Hindlimb muscle (tissue), 1 donor: ENCODE data around the gene TBXAS1. TPM values are rescaled to one million over a fixed set of nuclear protein-coding genes. Genes with fewer than 3 reads are reported as not detected.

Experiments used
- DNase-seq: peaks from one replicate; pipeline ENCODE4 v3.0.0-alpha.2; 2013
- polyA plus RNA-seq: library from polyadenylated mRNA; unstranded; fragments of 120-200 nt; gene quantifications from one replicate; pipeline ENCODE4 v1.2.1, GENCODE V29; 2013; ENCODE audit not compliant: insufficient read length

TBXAS1 gene
- polyA plus RNA-seq, 1 donor = 6.4 TPM

DNA sequence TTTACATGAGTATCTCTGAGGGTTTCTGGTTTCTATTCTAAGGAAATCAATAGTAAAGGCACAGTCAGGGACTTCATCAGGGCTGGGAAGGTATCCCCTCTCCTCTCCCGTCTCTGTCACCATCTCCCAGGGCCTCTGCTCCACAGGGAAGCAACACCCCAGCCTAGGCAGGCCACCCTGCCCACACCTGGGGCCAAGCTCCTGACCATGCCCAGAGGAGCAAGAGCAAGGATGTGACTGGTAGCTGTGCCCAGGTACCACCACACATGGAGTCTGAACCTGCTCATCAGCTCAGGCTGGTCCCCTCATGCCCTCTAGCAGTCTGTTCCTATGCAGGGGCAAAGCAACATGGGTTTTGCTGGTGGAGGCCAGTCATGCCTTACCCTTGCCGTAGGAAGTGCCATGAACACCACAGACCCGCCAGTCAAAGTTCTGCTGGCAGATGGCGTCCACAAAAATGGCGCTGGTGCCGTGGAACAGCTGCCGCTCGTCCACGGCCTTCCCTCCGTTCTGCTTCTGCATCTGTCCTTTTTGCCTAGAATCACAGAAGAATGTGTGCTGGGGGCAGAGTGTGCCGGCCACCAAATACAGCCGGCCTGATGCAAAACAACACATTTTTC lies 196.9 kb downstream of the TBXAS1 start:
- no peak for DNase-seq

- no peak for DNase-seq
Measured at GRCh38 chr7:140026935-140027334, 197.9 kb downstream of the TBXAS1 start.

DNA sequence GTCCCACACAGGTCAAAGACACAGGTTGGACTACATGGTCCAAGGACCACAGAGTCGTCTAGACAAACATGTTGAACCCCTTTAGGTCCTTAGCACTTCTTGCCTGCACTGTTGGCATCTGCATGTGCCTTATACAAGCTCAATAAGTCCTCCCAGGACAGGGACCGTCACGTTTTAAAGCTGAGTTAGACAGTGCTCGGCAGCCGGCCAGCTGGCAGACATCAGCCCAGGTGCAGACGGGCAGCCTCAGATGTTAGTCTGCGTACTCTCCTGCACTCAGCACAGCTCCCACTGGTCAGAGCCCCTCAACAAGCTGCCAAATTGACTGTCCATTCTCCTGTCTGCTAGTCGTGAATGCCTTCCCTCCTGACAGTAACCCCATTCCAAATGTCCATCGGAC lies 198.8 kb downstream of the TBXAS1 start:
- no peak for DNase-seq

- DNase-seq = no peak
Measured at GRCh38 chr7:140028311-140028710, 199.2 kb downstream of the TBXAS1 start.

DNA sequence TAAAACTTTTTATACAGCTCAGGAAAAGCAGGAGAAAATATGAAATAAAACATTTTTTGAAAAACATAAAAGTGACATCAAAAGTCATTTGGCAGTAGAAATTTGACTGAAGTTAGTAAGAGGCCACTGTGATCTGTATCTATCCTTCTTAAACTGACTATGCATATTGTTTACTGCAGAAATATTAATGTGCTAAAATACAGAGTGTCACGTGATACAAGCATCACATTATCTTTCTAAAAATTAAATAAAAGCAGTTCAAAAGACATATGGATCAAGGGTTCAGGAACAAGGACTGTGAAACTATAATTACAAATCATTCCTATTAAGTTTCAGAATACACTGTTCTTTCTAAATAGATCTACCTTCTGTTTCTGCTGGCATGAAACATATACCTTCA lies 200.0 kb downstream of the TBXAS1 start:
- no peak for DNase-seq

- DNase-seq = no peak
Measured at GRCh38 chr7:140031364-140031763, 202.3 kb downstream of the TBXAS1 start.

- DNase-seq = no peak
Measured at GRCh38 chr7:140033036-140033435, 204.0 kb downstream of the TBXAS1 start.

DNA sequence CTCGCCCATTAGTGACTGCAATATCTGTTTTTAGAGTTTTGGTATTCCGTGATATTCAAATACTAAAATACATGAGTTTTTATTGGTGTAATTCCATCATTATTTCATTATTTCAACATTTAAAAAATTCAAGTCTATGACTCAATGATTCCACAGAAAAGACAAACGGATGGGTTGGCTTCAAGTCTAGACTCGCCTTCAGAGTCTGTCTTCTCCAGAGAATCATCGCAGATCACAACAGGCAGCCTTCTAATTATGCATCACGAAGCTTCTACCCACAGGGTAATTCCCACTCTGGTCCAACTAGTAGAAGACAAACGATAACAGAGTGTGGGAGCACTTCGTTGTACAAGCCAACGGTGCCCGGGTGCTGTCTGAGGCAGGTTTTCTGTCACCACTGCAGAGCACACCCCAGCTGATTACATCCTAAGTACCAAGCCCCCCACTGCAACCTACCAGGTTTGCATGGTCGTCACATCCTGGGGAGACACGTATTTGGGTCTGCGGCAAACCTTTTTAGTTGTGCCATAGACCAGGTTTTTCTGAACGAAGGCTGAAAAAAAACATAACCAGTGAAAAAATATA lies 204.8 kb downstream of the TBXAS1 start:
- no peak for DNase-seq

- DNase-seq = no peak
Measured at GRCh38 chr7:140034421-140034820, 205.4 kb downstream of the TBXAS1 start.

DNA sequence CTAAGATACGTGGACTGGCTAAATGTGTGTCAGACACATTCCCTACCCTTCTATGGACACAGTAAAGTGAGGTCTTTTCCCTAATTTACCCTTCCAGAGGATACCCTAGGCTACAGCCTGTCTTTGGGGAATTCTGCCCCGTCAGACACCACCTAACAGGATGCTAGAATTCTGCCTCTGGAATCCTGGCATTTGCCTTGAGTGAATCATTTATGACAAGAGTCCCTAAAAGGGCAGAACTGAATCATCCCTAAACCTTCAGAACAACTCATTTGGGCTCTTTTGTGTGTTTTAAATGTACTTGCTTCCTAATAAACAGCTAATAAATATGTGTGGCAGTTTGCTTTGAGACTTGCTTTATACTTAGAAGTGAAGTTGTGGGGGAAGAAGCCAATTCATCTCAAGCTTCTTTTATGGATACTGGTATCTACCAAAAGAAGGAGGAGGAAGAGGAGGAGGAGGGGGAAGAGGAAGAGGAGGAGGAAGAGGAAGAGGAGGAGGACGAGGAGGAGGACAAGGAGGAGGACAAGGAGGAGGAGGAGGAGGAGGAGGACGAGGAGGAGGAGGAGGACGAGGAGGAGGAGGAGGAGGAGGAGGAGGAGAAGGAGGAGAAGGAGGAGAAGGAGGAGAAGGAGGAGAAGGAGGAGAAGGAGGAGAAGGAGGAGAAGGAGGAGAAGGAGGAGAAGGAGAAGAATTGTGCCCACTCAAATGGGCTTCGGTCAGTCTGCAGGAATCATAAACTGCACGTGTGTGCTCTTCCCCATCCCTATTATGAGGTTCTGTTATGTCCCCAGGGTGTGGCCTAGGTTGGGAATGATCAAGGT lies 206.5 kb downstream of the TBXAS1 start:
- DNase-seq = no peak

DNA sequence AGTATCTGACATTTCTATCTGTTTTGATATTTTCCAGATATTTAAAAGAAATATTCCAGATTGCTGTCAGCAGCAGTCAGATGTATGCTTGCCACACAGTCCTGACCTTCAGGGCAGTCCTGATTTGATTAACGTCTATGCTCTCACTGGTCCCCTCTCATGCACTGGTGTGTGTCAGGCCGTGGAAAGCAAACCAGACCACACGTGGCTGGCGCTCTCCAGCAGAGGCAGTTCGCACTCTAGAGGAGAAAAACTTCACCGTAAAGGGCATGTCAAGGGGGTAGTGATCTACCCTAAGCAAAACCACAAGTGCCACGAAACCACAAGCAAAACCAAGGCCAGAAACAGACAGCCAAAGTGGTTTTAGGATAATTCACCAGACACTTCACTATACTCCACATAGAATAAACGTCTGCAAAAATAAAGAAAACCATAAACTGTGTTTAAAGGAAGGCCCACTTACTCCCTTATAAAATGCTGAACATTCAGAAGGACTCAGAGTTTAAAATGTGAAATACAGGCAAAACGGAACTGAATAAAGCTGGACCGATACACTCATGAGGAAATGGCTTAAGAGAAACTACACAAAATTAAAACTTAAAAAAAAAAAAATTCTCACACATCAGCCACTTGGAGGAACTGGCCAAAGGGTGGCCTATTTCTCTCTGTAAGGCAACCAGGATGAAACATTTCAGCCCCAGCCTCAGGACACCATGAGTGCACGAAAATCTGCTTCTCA lies 207.3 kb downstream of the TBXAS1 start:
- no peak for DNase-seq

GRCh38 chr7:140039066-140039465 lies 210.0 kb downstream of the TBXAS1 start:
- no peak for DNase-seq

GRCh38 chr7:140039896-140040295 lies 210.8 kb downstream of the TBXAS1 start:
- DNase-seq = no peak

- no peak for DNase-seq
Measured at GRCh38 chr7:140041659-140042385, 212.8 kb downstream of the TBXAS1 start.

- no peak for DNase-seq
Measured at GRCh38 chr7:140042386-140042670, 213.3 kb downstream of the TBXAS1 start.

- no peak for DNase-seq
Measured at GRCh38 chr7:140044251-140044650, 215.2 kb downstream of the TBXAS1 start.

GRCh38 chr7:140045697-140046096 lies 216.6 kb downstream of the TBXAS1 start:
- DNase-seq = no peak

- no peak for DNase-seq
Measured at GRCh38 chr7:140047197-140047596, 218.1 kb downstream of the TBXAS1 start.

- DNase-seq = no peak
Measured at GRCh38 chr7:140048138-140048537, 219.1 kb downstream of the TBXAS1 start.

DNA sequence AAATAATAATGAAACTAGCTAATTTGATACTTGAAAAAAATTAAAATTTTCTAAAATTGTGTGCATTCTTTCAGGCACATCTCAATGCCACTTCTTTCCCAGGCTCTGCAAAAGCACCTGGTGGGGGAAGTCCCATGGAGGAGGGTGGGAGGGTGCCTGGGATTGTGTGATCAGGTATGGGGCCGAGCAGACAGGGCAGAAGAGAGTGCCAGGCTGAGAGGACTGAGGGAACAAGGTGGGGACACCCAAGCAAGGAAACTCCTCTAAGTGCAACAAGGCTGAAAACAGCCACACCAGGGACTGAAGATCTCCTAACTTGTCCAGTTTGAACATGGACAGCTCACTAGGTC lies 219.9 kb downstream of the TBXAS1 start:
- DNase-seq = no peak

- no peak for DNase-seq
Measured at GRCh38 chr7:140049339-140050024, 220.4 kb downstream of the TBXAS1 start.

DNA sequence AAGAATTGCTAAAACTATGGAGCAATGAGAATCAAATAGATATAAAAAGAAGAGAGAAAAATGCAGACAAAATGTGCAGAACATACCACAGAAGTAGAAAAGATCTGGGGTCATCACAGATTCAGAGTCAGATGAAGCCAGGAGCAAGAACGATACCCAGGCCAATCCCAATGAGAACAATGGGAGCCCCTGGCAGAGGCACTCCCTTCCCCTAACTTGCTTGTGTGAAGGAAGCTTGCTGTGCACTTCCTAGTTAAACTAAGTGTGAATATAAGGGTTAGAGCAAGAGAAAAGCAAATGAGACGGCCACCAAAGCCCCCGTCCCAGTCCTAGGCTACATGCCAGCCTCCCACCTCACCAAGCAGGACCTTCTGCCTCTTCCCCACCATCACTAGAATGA lies 221.0 kb downstream of the TBXAS1 start:
- no peak for DNase-seq
